IPS-20b (cell line): ENCODE results near the gene MRPS35.
"Not testable (repeated sequence)": the region's sequence is repeated elsewhere in the genome, so short reads cannot be mapped to it uniquely, and the experiment has no call there.

Experiments used
- H3K27ac ChIP-seq: one replicate; pipeline ENCODE4 v1.5.1; 2013; ENCODE audit warnings: low read length
- H3K27me3 ChIP-seq: 2 replicates; pipeline ENCODE4 v1.6.1; 2013; ENCODE audit warnings: mild to moderate bottlenecking, low read length, inconsistent platforms; ENCODE audit not compliant: insufficient read depth
- H3K36me3 ChIP-seq: 2 replicates; pipeline ENCODE4 v1.6.1; 2013; ENCODE audit warnings: low read depth, mild to moderate bottlenecking, inconsistent platforms, low read length, moderate library complexity; ENCODE audit not compliant: insufficient read depth
- H3K4me1 ChIP-seq: 2 replicates; pipeline ENCODE4 v1.6.1; 2013; ENCODE audit warnings: mild to moderate bottlenecking, control low read depth, inconsistent platforms, low read length, moderate library complexity; ENCODE audit not compliant: insufficient read depth
- H3K4me3 ChIP-seq: 2 replicates; pipeline ENCODE4 v1.5.1; 2013; ENCODE audit warnings: mild to moderate bottlenecking, low read length, inconsistent platforms
- H3K9ac ChIP-seq: 2 replicates; pipeline ENCODE4 v1.6.1; 2013; ENCODE audit warnings: low read depth, mild to moderate bottlenecking, inconsistent platforms, low read length, moderate library complexity
- H3K9me3 ChIP-seq: 2 replicates; pipeline ENCODE4 v1.6.1; 2013; ENCODE audit warnings: mild to moderate bottlenecking, low read depth, low read length, inconsistent platforms; ENCODE audit not compliant: insufficient read depth

Gene MRPS35

GRCh38 chr12:27709932-27710591, 570 bp upstream of the MRPS35 start:
- Histone ChIP-seq H3K27ac (peak overlapping the region; percentile 60), H3K27me3 (no peaks in the 10 kb centered on the region), H3K4me3 (peak overlapping the region; percentile 89), H3K9ac (peak overlapping the region; percentile 91), H3K4me1 (no peaks in the 10 kb centered on the region), H3K36me3 (peaks cover 6% of the 10 kb centered on the region; the same call in 1 of the 2 replicates), H3K9me3 (no peaks in the 10 kb centered on the region)

- Histone ChIP-seq H3K9ac (peak overlapping the region; percentile 91), H3K4me3 (peak overlapping the region; percentile 89), H3K27me3 (no peaks in the 10 kb centered on the region), H3K36me3 (peaks cover 15% of the 10 kb centered on the region), H3K4me1 (no peaks in the 10 kb centered on the region), H3K27ac (peak overlapping the region; percentile 19), H3K9me3 (no peaks in the 10 kb centered on the region)
These were observed 668 bp downstream of the MRPS35 start for GRCh38 chr12:27711317-27711682.

DNA sequence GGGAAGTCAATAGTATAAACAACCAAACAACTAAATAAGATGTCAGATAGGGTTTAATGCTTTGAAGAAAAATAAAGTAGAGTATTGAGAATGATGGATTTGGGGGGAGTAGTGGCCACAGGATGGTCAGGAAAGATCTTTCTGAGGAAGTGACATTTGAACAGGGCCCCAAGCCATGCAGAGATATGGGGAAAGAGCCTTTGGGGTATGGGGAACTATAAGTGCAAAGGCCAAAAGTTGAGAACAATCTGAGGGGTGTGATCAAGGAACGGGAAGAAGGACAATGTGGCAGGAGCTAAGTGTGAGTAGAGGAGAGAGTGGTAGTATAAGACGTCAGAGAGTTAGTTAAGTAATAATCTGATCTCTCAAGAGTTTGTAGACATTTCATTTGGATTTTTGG, 1.3 kb downstream of the MRPS35 start:
- Histone ChIP-seq H3K4me3 (peak overlapping the region; percentile 89), H3K27me3 (no peaks in the 10 kb centered on the region), H3K36me3 (peaks cover 22% of the 10 kb centered on the region), H3K9ac (no peak overlapping the region; the same call in 1 of the 2 replicates), H3K27ac (no peak overlapping the region), H3K4me1 (no peaks in the 10 kb centered on the region), H3K9me3 (no peaks in the 10 kb centered on the region)

- H3K4me1 ChIP-seq: no peaks in the 10 kb centered on the region
- H3K27ac ChIP-seq: no peak overlapping the region
- H3K9ac ChIP-seq: no peak overlapping the region
- peaks cover 67% of the 10 kb centered on the region for H3K36me3 ChIP-seq
- no peaks in the 10 kb centered on the region for H3K9me3 ChIP-seq
- H3K4me3 ChIP-seq: no peak overlapping the region
- H3K27me3 ChIP-seq: no peaks in the 10 kb centered on the region
These were observed 12.6 kb downstream of the MRPS35 start for GRCh38 chr12:27723212-27723611.

GRCh38 chr12:27730097-27730588, 19.5 kb downstream of the MRPS35 start:
- Histone ChIP-seq H3K4me1 (no peaks in the 10 kb centered on the region), H3K27me3 (no peaks in the 10 kb centered on the region), H3K27ac (no peak overlapping the region), H3K36me3 (peaks cover 34% of the 10 kb centered on the region), H3K9ac (no peak overlapping the region), H3K9me3 (no peaks in the 10 kb centered on the region), H3K4me3 (no peak overlapping the region)

GRCh38 chr12:27732281-27732680, 21.6 kb downstream of the MRPS35 start:
- Histone ChIP-seq H3K9ac (no peak overlapping the region), H3K36me3 (peaks cover 28% of the 10 kb centered on the region), H3K4me1 (no peaks in the 10 kb centered on the region), H3K9me3 (no peaks in the 10 kb centered on the region), H3K4me3 (no peak overlapping the region), H3K27ac (no peak overlapping the region), H3K27me3 (no peaks in the 10 kb centered on the region)

- H3K9me3 ChIP-seq: no peaks in the 10 kb centered on the region
- no peaks in the 10 kb centered on the region for H3K4me1 ChIP-seq
- H3K9ac ChIP-seq: no peak overlapping the region
- H3K36me3 ChIP-seq: peaks cover 30% of the 10 kb centered on the region
- no peak overlapping the region for H3K27ac ChIP-seq
- no peak overlapping the region for H3K4me3 ChIP-seq
- H3K27me3 ChIP-seq: no peaks in the 10 kb centered on the region
These were observed 22.5 kb downstream of the MRPS35 start for GRCh38 chr12:27733052-27733656.

DNA sequence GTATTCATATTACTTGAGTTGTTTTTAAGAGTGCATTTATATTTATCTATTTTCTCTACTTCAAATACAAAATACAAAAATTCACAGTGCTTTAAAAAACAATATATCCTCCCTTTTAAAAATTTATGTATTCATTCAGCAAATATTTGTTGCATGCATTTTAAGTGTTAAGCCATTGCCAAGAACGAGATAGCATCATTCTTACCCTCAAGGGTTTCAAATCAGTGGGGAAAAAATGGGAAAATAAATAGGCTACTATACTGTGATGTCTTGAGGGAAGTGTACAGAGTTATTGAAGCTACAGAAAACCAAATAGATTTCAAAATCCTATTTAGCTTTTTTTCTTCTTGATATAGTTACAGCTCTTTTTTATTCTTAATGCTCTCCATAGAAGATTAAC, 23.2 kb downstream of the MRPS35 start:
- Histone ChIP-seq H3K4me1 (no peaks in the 10 kb centered on the region), H3K9ac (no peak overlapping the region), H3K36me3 (peaks cover 35% of the 10 kb centered on the region), H3K27me3 (no peaks in the 10 kb centered on the region), H3K27ac (no peak overlapping the region), H3K4me3 (no peak overlapping the region), H3K9me3 (no peaks in the 10 kb centered on the region)

GRCh38 chr12:27734321-27734720, 23.7 kb downstream of the MRPS35 start:
- not testable (repeated sequence) for H3K9ac ChIP-seq, H3K27ac ChIP-seq, H3K4me1 ChIP-seq, H3K27me3 ChIP-seq, H3K4me3 ChIP-seq, H3K9me3 ChIP-seq
- H3K36me3 ChIP-seq: peaks cover 39% of the 10 kb centered on the region

DNA sequence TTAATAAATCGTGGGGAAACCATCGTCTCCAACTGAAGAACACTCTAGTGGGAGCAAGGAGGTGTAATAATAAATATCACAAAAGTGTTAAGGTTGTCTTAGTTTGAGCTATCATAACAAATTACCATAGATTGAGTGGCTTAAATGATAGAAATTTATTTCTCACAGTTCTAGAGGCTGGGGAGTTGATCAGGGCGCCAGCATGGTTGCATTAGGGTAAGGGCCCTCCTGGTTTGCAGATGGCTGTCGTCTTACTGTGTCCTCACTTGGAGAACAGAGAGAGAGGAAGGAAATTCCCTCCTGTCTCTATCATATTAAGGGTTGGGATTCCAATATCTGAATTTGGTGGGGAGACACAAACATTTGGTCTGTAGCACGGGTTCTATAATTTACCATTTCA, 33.0 kb downstream of the MRPS35 start:
- Histone ChIP-seq H3K4me1 (no peaks in the 10 kb centered on the region), H3K4me3 (no peak overlapping the region), H3K9ac (no peak overlapping the region), H3K27me3 (no peaks in the 10 kb centered on the region), H3K36me3 (peaks cover 46% of the 10 kb centered on the region), H3K27ac (no peak overlapping the region), H3K9me3 (no peaks in the 10 kb centered on the region)

DNA sequence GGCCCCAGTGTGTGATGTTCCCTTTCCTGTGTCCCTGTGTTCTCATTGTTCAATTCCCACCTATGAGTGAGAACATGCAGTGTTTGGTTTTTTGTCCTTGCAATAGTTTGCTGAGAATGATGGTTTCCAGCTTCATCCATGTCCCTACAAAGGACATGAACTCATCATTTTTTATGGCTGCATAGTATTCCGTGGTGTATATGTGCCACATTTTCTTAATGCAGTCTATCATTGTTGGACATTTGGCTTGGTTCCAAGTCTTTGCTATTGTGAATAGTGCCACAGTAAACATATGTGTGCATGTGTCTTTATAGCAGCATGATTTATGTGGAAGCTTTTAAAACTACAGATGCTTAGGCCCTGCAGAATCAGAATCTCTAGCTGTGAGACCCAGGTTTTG, 35.1 kb downstream of the MRPS35 start:
- H3K27ac ChIP-seq, H3K4me3 ChIP-seq, H3K9ac ChIP-seq, H3K9me3 ChIP-seq, H3K27me3 ChIP-seq, H3K4me1 ChIP-seq: not testable (repeated sequence)
- H3K36me3 ChIP-seq: peaks cover 27% of the 10 kb centered on the region

GRCh38 chr12:27747111-27747820, 36.6 kb downstream of the MRPS35 start:
- no peak overlapping the region for H3K9ac ChIP-seq
- H3K27ac ChIP-seq: no peak overlapping the region
- H3K36me3 ChIP-seq: peaks cover 17% of the 10 kb centered on the region; the same call in 1 of the 2 replicates

More at GRCh38 chr12:27747111-27747820, 36.6 kb downstream of the MRPS35 start:
- H3K9me3 ChIP-seq: no peaks in the 10 kb centered on the region
- H3K4me1 ChIP-seq: no peaks in the 10 kb centered on the region
- H3K27me3 ChIP-seq: no peaks in the 10 kb centered on the region
- no peak overlapping the region for H3K4me3 ChIP-seq
